K562 (cell line): ENCODE measurements around the gene PYGB. TPM values are rescaled to one million over a fixed set of nuclear protein-coding genes. Genes with fewer than 3 reads are reported as not detected.
A peak's percentile ranks its signal among the peaks of the same experiment; 100 is the strongest.
"Not testable (repeated sequence)": the region's sequence is repeated elsewhere in the genome, so short reads cannot be mapped to it uniquely, and the experiment has no call there.

Source experiments
- ATAC-seq: fragments of 200-7000 bp; cut with Tn5 transposase; 3 replicates; pipeline ENCODE4 v1.9.1; 2020; ENCODE audit warnings: moderate library complexity
- BruUV-seq: library from RNA; stranded (reverse); fragments of 400-500 nt; replicated peaks from 2 replicates; lab custom pipeline; 2021; lab: Mats Ljungman, UMichigan
- CTCF ChIA-PET: fragments of 300-600 bp; formaldehyde crosslinking; extraction: SDS; loops from one replicate; lab custom pipeline; 2021; ENCODE audit warnings: low intra/inter-chr PET ratio; lab: Yijun Ruan, JAX
- POLR2A ChIA-PET: fragments of 300-600, 350-650 bp; sonication (Branson Sonifier 250); formaldehyde crosslinking; extraction: SDS; loops from one replicate; lab custom pipeline; 2021; ENCODE audit warnings: antibody characterized with exemption, inconsistent platforms; lab: Yijun Ruan, JAX
- DNase-seq, 4 experiments: peaks; one replicate each; pipeline versions ENCODE4 v3.0.0 to v3.0.0-alpha.2; 2011 to 2018; ENCODE audit warnings: low spot score in 3 of 4, mixed read lengths in 3 of 4; ENCODE audit errors: extremely low read depth in 1 of 4
- FAIRE-seq: peaks from 2 replicates; lab custom pipeline; 2011; peaks lifted over from hg19 to GRCh38; lab: Jason Lieb, UNC
- H2AFZ ChIP-seq: 2 replicates; pipeline ENCODE4 v1.6.0; 2011; ENCODE audit warnings: low read depth, low read length, control low read depth, inconsistent platforms
- H3K27ac ChIP-seq: fragments of 200-600 bp; 3 replicates; pipeline ENCODE4 v1.8.0; 2011; ENCODE audit warnings: low read depth, mild to moderate bottlenecking, control low read depth, inconsistent platforms, low read length, moderate library complexity, mixed read lengths; ENCODE audit errors: extremely low read depth
- H3K27me3 ChIP-seq, 2 experiments: fragments of 300-600 bp in 1 of 2; 2 replicates in 1 of 2; 3 replicates in 1 of 2; pipeline versions ENCODE4 v1.6.0 to v1.8.0; 2011; ENCODE audit warnings: inconsistent platforms in 2 of 2, low read length in 2 of 2, mild to moderate bottlenecking in 1 of 2, mixed read lengths in 1 of 2, moderate library complexity in 1 of 2; ENCODE audit not compliant: control insufficient read depth in 2 of 2, insufficient read depth in 2 of 2
- H3K36me3 ChIP-seq: fragments of 300-600 bp; 3 replicates; pipeline ENCODE4 v1.8.0; 2011; ENCODE audit warnings: mild to moderate bottlenecking, low read length, inconsistent platforms; ENCODE audit not compliant: control insufficient read depth, insufficient read depth
- H3K4me1 ChIP-seq, 2 experiments: fragments of 200-600 bp in 1 of 2; replicated peaks in 1 of 2; 2 replicates in 1 of 2; 3 replicates in 1 of 2; pipeline versions ENCODE4 v1.5.1 to v1.8.0; 2011; ENCODE audit warnings: inconsistent platforms in 2 of 2, low read length in 2 of 2, mild to moderate bottlenecking in 1 of 2, mixed read lengths in 1 of 2, moderate library complexity in 1 of 2; ENCODE audit not compliant: control insufficient read depth in 2 of 2, insufficient read depth in 2 of 2
- H3K4me2 ChIP-seq: 2 replicates; pipeline ENCODE4 v1.6.1; 2011; ENCODE audit warnings: low read length, control low read depth, inconsistent platforms, mixed read lengths; ENCODE audit not compliant: insufficient read depth
- H3K4me3 ChIP-seq: fragments of 200-600 bp; sonication (generic), shearing (Covaris generic); 2 replicates; pipeline ENCODE4 v1.5.1; 2016; ENCODE audit warnings: control low read depth, inconsistent platforms
- H3K79me2 ChIP-seq: fragments of 200-600 bp; 3 replicates; pipeline ENCODE4 v1.8.0; 2011; ENCODE audit warnings: low read length, inconsistent platforms; ENCODE audit not compliant: control insufficient read depth, insufficient read depth
- H3K9ac ChIP-seq, 2 experiments: 2 replicates each; pipeline versions ENCODE4 v1.6.0 to v1.6.1; 2011; ENCODE audit warnings: low read depth in 2 of 2, low read length in 2 of 2, control low read depth in 1 of 2, inconsistent platforms in 1 of 2, mild to moderate bottlenecking in 1 of 2, mixed read lengths in 1 of 2; ENCODE audit not compliant: insufficient read depth in 1 of 2
- H3K9me1 ChIP-seq: one replicate; pipeline ENCODE4 v1.6.0; 2011; ENCODE audit warnings: inconsistent platforms, mild to moderate bottlenecking, low read length, moderate library complexity; ENCODE audit not compliant: control insufficient read depth, insufficient read depth
- H3K9me3 ChIP-seq: replicated peaks from 2 replicates; pipeline ENCODE4 v1.5.1; 2011; ENCODE audit warnings: low read depth, low read length, inconsistent platforms; ENCODE audit not compliant: control insufficient read depth, insufficient read depth
- H4K20me1 ChIP-seq: replicated peaks from 2 replicates; pipeline ENCODE4 v1.6.1; 2011; ENCODE audit warnings: low read length, inconsistent platforms, mixed read lengths; ENCODE audit not compliant: control insufficient read depth, insufficient read depth
- CXXC5 ChIP-seq: fragments of 250-450 bp; sonication (Bioruptor Pico); IDR thresholded peaks from 2 replicates; pipeline ENCODE4 v1.8.0; 2022; ENCODE audit warnings: inconsistent platforms, mild to moderate bottlenecking, moderate library complexity
- DMBX1 ChIP-seq: fragments of 250-450 bp; sonication (Bioruptor Pico); IDR thresholded peaks from 2 replicates; pipeline ENCODE4 v1.8.0; 2022; ENCODE audit warnings: inconsistent platforms, mild to moderate bottlenecking, moderate library complexity, borderline replicate concordance
- GTF2A2 ChIP-seq: IDR thresholded peaks from 2 replicates; pipeline ENCODE4 v1.6.1; 2016; ENCODE audit warnings: mild to moderate bottlenecking, missing genetic modification characterization, missing compliant biosample characterization
- HDAC8 ChIP-seq: fragments of 450-650 bp; IDR thresholded peaks from 2 replicates; pipeline ENCODE4 v1.6.1; 2016; ENCODE audit warnings: mild to moderate bottlenecking, missing genetic modification characterization, moderate library complexity, missing compliant biosample characterization
- MEF2D ChIP-seq: conservative IDR thresholded peaks from 2 replicates; pipeline ENCODE4 v1.6.1; 2016; ENCODE audit warnings: low read depth, missing genetic modification characterization, missing compliant biosample characterization
- NR2C1 ChIP-seq, 2 experiments: fragments of 450-650 bp; IDR thresholded peaks; 2 replicates each; pipeline ENCODE4 v1.6.1; 2017; ENCODE audit warnings: mild to moderate bottlenecking in 2 of 2, antibody characterized with exemption in 1 of 2, inconsistent platforms in 1 of 2, missing compliant biosample characterization in 1 of 2, missing genetic modification characterization in 1 of 2
- PTRF ChIP-seq: fragments of 450-650 bp; IDR thresholded peaks from 2 replicates; pipeline ENCODE4 v1.6.1; 2016; ENCODE audit warnings: mild to moderate bottlenecking, missing genetic modification characterization, missing compliant biosample characterization
- PTTG1 ChIP-seq: fragments of 450-650 bp; IDR thresholded peaks from 2 replicates; pipeline ENCODE4 v1.6.1; 2016; ENCODE audit warnings: low read depth, mild to moderate bottlenecking, missing genetic modification characterization, missing compliant biosample characterization
- TAF7 ChIP-seq: fragments of 450-650 bp; IDR thresholded peaks from 2 replicates; pipeline ENCODE4 v1.6.1; 2016; ENCODE audit warnings: missing genetic modification characterization, missing compliant biosample characterization
- ZNF175 ChIP-seq: fragments of 200-800 bp; sonication (Bioruptor generic); IDR thresholded peaks from 2 replicates; pipeline ENCODE4 v1.6.1; 2016; ENCODE audit warnings: low read depth, mild to moderate bottlenecking, missing genetic modification characterization, missing compliant biosample characterization
- ZNF239 ChIP-seq: fragments of 250-450 bp; sonication (Bioruptor Pico); IDR thresholded peaks from 2 replicates; pipeline ENCODE4 v1.4.0; 2020; ENCODE audit warnings: mild to moderate bottlenecking
- WGBS: fragments of 100-300 bp; shearing (Covaris generic); methylation state at CpG from one replicate; pipeline ENCODE4 v1.1.6; 2016; ENCODE audit warnings: low coverage, mixed read lengths; ENCODE audit not compliant: insufficient coverage; ENCODE audit errors: missing lambda C conversion rate; 5-methylcytosine and 5-hydroxymethylcytosine counted together
- in situ Hi-C: fragments of 300-500 bp; cut with MboI; formaldehyde crosslinking; loops from 4 replicates; pipeline ENCODE4 v1.15.0; 2018; ENCODE audit warnings: inconsistent platforms, mixed read lengths
- intact Hi-C: fragments of 100-400 bp; cut with micrococcal nuclease; formaldehyde crosslinking; loops from 2 replicates; pipeline ENCODE4 v1.14.2; 2022
- polyA plus RNA-seq, 8 experiments: library from polyadenylated mRNA; depleted of rRNA in 4 of 8; stranded (reverse) in 5 of 8; unstranded in 3 of 8; fragments of >200 nt; fragmentation: Nextera tagmentation in 2 of 8; fragmentation: Illumina TruSeq in 1 of 8; extraction: Ambion mirVana in 2 of 8; extraction: Trizol in 1 of 8; gene quantifications; 2 replicates each; pipeline versions ENCODE4 v1.2.1 to v1.2.3, GENCODE V29; 2011 to 2014; ENCODE audit warnings: inconsistent platforms in 1 of 8, missing spikeins in 1 of 8
- total RNA-seq, 7 experiments: library from RNA; depleted of rRNA in 6 of 7; stranded (reverse); fragments of >200 nt in 6 of 7; fragmentation: Illumina TruSeq in 2 of 7; extraction: Trizol in 2 of 7; gene quantifications; 2 replicates each; pipeline versions ENCODE4 v1.2.1 to v1.2.3, GENCODE V29; 2011 to 2021; ENCODE audit warnings: low replicate concordance in 1 of 7
- TF ChIP-seq, protein P1 (sequence below), 2 experiments: fragments of 250-450 bp in 1 of 2; fragments of 450-650 bp in 1 of 2; sonication (Bioruptor Pico) in 1 of 2; IDR thresholded peaks; 2 replicates each; pipeline versions ENCODE4 v1.6.1 to v1.8.0; 2016 to 2021; ENCODE audit warnings: mild to moderate bottlenecking in 2 of 2, moderate library complexity in 2 of 2, missing compliant biosample characterization in 1 of 2, missing genetic modification characterization in 1 of 2
- TF ChIP-seq, protein P2 (sequence below): fragments of 450-650 bp; IDR thresholded peaks from 2 replicates; pipeline ENCODE4 v1.6.1; 2017; ENCODE audit warnings: antibody characterized with exemption, mild to moderate bottlenecking
- TF ChIP-seq, protein P3 (sequence below): fragments of 450-650 bp; IDR thresholded peaks from 2 replicates; pipeline ENCODE4 v1.6.1; 2016; ENCODE audit warnings: missing biosample characterization, missing genetic modification characterization

The PYGB gene
- total and polyA plus RNA-seq, 9 of the 15 experiments (the other 6 are each of a cell fraction or from before 2014, with no cell fraction given): 0.34 to 18.0 (median 9.8) TPM

DNA sequence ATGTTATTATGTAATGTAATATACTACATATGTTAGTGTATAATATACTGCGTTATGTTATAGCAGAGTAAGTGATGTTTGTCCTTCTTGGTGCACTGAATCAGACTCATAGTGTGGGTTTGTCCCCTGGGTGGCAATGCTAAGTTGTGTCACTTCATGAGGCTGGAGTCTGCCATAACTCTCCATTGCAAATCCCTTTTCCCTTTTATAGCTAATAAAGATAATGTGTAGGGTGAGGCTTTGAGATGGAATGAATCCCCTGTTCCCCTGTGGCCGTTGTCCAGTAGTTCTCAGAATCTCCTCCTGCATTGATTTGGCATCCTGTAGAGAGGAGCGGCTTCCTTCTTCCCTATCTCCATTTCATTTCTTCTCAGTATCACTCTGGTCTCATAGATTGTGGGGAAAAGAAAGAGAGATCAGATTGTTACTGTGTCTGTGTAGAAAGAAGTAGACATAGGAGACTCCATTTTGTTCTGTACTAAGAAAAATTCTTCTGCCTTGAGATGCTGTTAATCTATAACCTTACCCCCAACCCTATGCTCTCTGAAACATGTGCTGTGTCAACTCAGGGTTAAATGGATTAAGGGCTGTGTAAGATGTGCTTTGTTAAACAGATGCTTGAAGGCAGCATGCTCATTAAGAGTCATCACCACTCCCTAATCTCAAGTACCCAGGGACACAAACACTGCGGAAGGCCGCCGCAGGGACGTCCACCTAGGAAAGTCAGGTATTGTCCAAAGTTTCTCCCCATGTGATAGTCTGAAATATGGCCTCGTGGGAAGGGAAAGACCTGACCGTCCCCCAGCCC is 6.8 kb upstream of the PYGB start:
- H3K4me1 ChIP-seq: peaks cover 9 to 18% of the 10 kb centered on the region in 2 experiments
- DNase-seq; H3K9ac ChIP-seq; H3K9me3 ChIP-seq; CTCF ChIA-PET; H2AFZ ChIP-seq; H3K9me1 ChIP-seq; H3K4me3 ChIP-seq; H3K27me3 ChIP-seq; H4K20me1 ChIP-seq; intact Hi-C loops; H3K27ac ChIP-seq; BruUV-seq; ATAC-seq; H3K36me3 ChIP-seq; in situ Hi-C loops; FAIRE-seq; H3K4me2 ChIP-seq; H3K79me2 ChIP-seq; TF ChIP-seq NR2C1 (IDR thresholded peaks at IDR 0.05): not testable (repeated sequence)
- WGBS: 15% methylated on average over 7 of the region's 9 CpGs
- POLR2A ChIA-PET: interaction anchor here (1.5 kb wide), 1 partner anchor 14 kb away, joined by 4 read pairs; no protein-coding TSS in a partner anchor
- TF ChIP-seq DMBX1 (CRISPR knock-in tag) (peak; percentile 84), GTF2A2 (peak; percentile 58; the same call in 1 of the 2 replicates), CXXC5 (peak; percentile 45), PTTG1 (tag) (peak; percentile 72), NR2C1 (tag; IDR thresholded peaks at IDR 0.05) (peak; percentile 54), HDAC8 (tag) (peak; percentile 57; the same call in 1 of the 2 replicates), PTRF (tag) (peak; percentile 51; the same call in 1 of the 2 replicates), TAF7 (tag) (peak; percentile 50), ZNF175 (CRISPR knock-in tag) (peak; percentile 89; the same call in 1 of the 2 replicates), MEF2D (tag) (peak; percentile 76), ZNF239 (CRISPR knock-in tag) (peak; percentile 43; the same call in 1 of the 2 replicates)
- TF ChIP-seq, protein P1, sequence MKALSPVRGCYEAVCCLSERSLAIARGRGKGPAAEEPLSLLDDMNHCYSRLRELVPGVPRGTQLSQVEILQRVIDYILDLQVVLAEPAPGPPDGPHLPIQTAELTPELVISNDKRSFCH (CRISPR knock-in tag; IDR thresholded peaks at IDR 0.05): not testable (repeated sequence)
- TF ChIP-seq, protein P1 (tag; IDR thresholded peaks at IDR 0.05): peak; percentile 52; the same call in 1 of the 2 replicates
- TF ChIP-seq, protein P2, sequence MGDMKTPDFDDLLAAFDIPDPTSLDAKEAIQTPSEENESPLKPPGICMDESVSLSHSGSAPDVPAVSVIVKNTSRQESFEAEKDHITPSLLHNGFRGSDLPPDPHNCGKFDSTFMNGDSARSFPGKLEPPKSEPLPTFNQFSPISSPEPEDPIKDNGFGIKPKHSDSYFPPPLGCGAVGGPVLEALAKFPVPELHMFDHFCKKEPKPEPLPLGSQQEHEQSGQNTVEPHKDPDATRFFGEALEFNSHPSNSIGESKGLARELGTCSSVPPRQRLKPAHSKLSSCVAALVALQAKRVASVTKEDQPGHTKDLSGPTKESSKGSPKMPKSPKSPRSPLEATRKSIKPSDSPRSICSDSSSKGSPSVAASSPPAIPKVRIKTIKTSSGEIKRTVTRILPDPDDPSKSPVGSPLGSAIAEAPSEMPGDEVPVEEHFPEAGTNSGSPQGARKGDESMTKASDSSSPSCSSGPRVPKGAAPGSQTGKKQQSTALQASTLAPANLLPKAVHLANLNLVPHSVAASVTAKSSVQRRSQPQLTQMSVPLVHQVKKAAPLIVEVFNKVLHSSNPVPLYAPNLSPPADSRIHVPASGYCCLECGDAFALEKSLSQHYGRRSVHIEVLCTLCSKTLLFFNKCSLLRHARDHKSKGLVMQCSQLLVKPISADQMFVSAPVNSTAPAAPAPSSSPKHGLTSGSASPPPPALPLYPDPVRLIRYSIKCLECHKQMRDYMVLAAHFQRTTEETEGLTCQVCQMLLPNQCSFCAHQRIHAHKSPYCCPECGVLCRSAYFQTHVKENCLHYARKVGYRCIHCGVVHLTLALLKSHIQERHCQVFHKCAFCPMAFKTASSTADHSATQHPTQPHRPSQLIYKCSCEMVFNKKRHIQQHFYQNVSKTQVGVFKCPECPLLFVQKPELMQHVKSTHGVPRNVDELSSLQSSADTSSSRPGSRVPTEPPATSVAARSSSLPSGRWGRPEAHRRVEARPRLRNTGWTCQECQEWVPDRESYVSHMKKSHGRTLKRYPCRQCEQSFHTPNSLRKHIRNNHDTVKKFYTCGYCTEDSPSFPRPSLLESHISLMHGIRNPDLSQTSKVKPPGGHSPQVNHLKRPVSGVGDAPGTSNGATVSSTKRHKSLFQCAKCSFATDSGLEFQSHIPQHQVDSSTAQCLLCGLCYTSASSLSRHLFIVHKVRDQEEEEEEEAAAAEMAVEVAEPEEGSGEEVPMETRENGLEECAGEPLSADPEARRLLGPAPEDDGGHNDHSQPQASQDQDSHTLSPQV: peak; percentile 65
- TF ChIP-seq, protein P3, sequence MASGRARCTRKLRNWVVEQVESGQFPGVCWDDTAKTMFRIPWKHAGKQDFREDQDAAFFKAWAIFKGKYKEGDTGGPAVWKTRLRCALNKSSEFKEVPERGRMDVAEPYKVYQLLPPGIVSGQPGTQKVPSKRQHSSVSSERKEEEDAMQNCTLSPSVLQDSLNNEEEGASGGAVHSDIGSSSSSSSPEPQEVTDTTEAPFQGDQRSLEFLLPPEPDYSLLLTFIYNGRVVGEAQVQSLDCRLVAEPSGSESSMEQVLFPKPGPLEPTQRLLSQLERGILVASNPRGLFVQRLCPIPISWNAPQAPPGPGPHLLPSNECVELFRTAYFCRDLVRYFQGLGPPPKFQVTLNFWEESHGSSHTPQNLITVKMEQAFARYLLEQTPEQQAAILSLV (tag): peak; percentile 63
